Nephron progenitor cell (in vitro differentiated cells): ENCODE results near the gene FZD10.

ENCODE experiments used
- DNase-seq: peaks from one replicate; pipeline ENCODE4 v3.0.0; 2021
- H3K27ac Mint-ChIP-seq: 2 replicates; pipeline ENCODE4 v1.8.0; 2021; ENCODE audit warnings: mild to moderate bottlenecking, moderate library complexity, mixed read lengths
- H3K27me3 Mint-ChIP-seq: 2 replicates; pipeline ENCODE4 v1.8.0; 2021; ENCODE audit warnings: mild to moderate bottlenecking, low read depth, mixed read lengths; ENCODE audit not compliant: poor library complexity
- H3K36me3 Mint-ChIP-seq: 2 replicates; pipeline ENCODE4 v1.8.0; 2021; ENCODE audit warnings: low read depth, mixed read lengths
- H3K4me1 Mint-ChIP-seq: 2 replicates; pipeline ENCODE4 v1.8.0; 2021; ENCODE audit warnings: mixed read lengths
- H3K4me3 Mint-ChIP-seq: 2 replicates; pipeline ENCODE4 v1.8.0; 2021; ENCODE audit warnings: mild to moderate bottlenecking, moderate library complexity, mixed read lengths
- H3K9me3 Mint-ChIP-seq: 2 replicates; pipeline ENCODE4 v1.8.0; 2021; ENCODE audit warnings: mild to moderate bottlenecking, moderate library complexity, mixed read lengths
- CTCF ChIP-seq: fragments of 200-600 bp; sonication (generic); IDR thresholded peaks from 2 replicates; pipeline ENCODE4 v1.5.0; 2021; ENCODE audit warnings: antibody characterized with exemption

FZD10 gene

GRCh38 chr12:130118181-130118580, 44.1 kb upstream of the FZD10 start:
- no peaks in the 10 kb centered on the region for H3K9me3 Mint-ChIP-seq
- no peaks in the 10 kb centered on the region for H3K36me3 Mint-ChIP-seq
- DNase-seq: no peak
- TF ChIP-seq CTCF: no peak
- peaks cover 12% of the 10 kb centered on the region for H3K27me3 Mint-ChIP-seq
- H3K27ac Mint-ChIP-seq: peak overlapping the region; percentile 76
- peaks cover 81% of the 10 kb centered on the region for H3K4me1 Mint-ChIP-seq
- no peak overlapping the region for H3K4me3 Mint-ChIP-seq

GRCh38 chr12:130119241-130119861, 42.9 kb upstream of the FZD10 start:
- H3K9me3 Mint-ChIP-seq: no peaks in the 10 kb centered on the region
- no peak for DNase-seq
- H3K27ac Mint-ChIP-seq: no peak overlapping the region
- TF ChIP-seq CTCF: no peak
- H3K4me3 Mint-ChIP-seq: no peak overlapping the region
- peaks cover 84% of the 10 kb centered on the region for H3K4me1 Mint-ChIP-seq
- no peaks in the 10 kb centered on the region for H3K36me3 Mint-ChIP-seq
- peaks cover 8% of the 10 kb centered on the region for H3K27me3 Mint-ChIP-seq

GRCh38 chr12:130120012-130120805, 42.1 kb upstream of the FZD10 start:
- DNase-seq: no peak
- no peak for TF ChIP-seq CTCF
- Mint-ChIP-seq H3K27ac (no peak overlapping the region), H3K4me3 (peak overlapping the region; percentile 59), H3K27me3 (peaks cover 7% of the 10 kb centered on the region), H3K4me1 (peaks cover 87% of the 10 kb centered on the region), H3K36me3 (no peaks in the 10 kb centered on the region), H3K9me3 (no peaks in the 10 kb centered on the region)

- Mint-ChIP-seq H3K9me3 (no peaks in the 10 kb centered on the region), H3K27me3 (peaks cover 7% of the 10 kb centered on the region), H3K4me3 (peak overlapping the region; percentile 59), H3K36me3 (no peaks in the 10 kb centered on the region), H3K4me1 (peaks cover 89% of the 10 kb centered on the region), H3K27ac (peak overlapping the region; percentile 34)
- no peak for TF ChIP-seq CTCF
- no peak for DNase-seq
These were observed 40.9 kb upstream of the FZD10 start for GRCh38 chr12:130121226-130122000.

GRCh38 chr12:130122356-130122755, 39.9 kb upstream of the FZD10 start:
- Mint-ChIP-seq H3K27me3 (peaks cover 7% of the 10 kb centered on the region), H3K36me3 (no peaks in the 10 kb centered on the region), H3K4me1 (peaks cover 90% of the 10 kb centered on the region), H3K9me3 (no peaks in the 10 kb centered on the region), H3K4me3 (peak overlapping the region; percentile 50), H3K27ac (peak overlapping the region; percentile 69)
- no peak for TF ChIP-seq CTCF
- DNase-seq: no peak
